Fibroblast of mammary gland (primary cell): ENCODE results near the gene TNF.

Source experiments
- DNase-seq: peaks from one replicate; pipeline ENCODE4 v3.0.0-alpha.2; 2010; ENCODE audit warnings: low read depth
- H3K4me3 ChIP-seq: 2 replicates; pipeline ENCODE4 v1.5.1; 2011; ENCODE audit warnings: low read depth, mild to moderate bottlenecking, low read length, moderate library complexity; ENCODE audit not compliant: control insufficient read depth
- CTCF ChIP-seq: conservative IDR thresholded peaks from 2 replicates; pipeline ENCODE4 v1.5.1; 2011; ENCODE audit warnings: low read depth, low read length, inconsistent platforms; ENCODE audit not compliant: control insufficient read depth, insufficient read depth

The TNF gene

GRCh38 chr6:31531162-31531561, 44.2 kb upstream of the TNF start:
- no peak overlapping the region for H3K4me3 ChIP-seq
- no peak for DNase-seq
- TF ChIP-seq CTCF: no peak

- no peak for TF ChIP-seq CTCF
- no peak for DNase-seq
- H3K4me3 ChIP-seq: no peak overlapping the region
These were observed 43.4 kb upstream of the TNF start for GRCh38 chr6:31531771-31532643.

GRCh38 chr6:31532644-31533454, 42.5 kb upstream of the TNF start:
- DNase-seq: no peak
- no peak overlapping the region for H3K4me3 ChIP-seq
- no peak for TF ChIP-seq CTCF

GRCh38 chr6:31533455-31533841, 41.9 kb upstream of the TNF start:
- TF ChIP-seq CTCF: no peak
- no peak for DNase-seq
- no peak overlapping the region for H3K4me3 ChIP-seq

- H3K4me3 ChIP-seq: no peak overlapping the region
- no peak for TF ChIP-seq CTCF
- DNase-seq: no peak
These were observed 41.4 kb upstream of the TNF start for GRCh38 chr6:31534011-31534410.

- no peak for DNase-seq
- no peak for TF ChIP-seq CTCF
- no peak overlapping the region for H3K4me3 ChIP-seq
These were observed 40.8 kb upstream of the TNF start for GRCh38 chr6:31534521-31535040.
